IPS-NIHi7 (cell line): ENCODE measurements around the gene GLCE.
"Not testable (repeated sequence)": the region's sequence is repeated elsewhere in the genome, so short reads cannot be mapped to it uniquely, and the experiment has no call there.

Experiments used
- DNase-seq: peaks from one replicate; pipeline ENCODE4 v3.0.0; 2012; ENCODE audit warnings: mixed read lengths; ENCODE audit errors: extremely low spot score

The GLCE gene

DNA sequence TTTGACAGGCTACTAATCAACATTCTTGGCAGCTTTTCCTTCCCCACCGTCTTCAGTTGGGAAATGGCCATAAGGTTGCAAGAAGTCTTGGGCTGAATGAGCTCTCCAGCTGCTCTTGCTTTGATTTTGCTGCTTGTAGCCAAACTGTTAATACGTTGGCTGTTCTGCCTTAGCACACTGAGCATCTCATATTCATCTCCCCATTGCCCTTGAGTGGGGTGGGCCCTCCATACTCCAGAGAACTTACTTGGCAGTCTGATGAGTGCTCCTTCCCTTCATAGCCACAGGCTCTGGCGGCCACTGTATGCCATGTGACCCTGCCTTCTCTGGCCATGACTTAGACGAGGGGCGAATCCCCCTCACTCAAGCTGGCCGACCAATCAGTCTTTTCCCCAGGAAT lies 112.5 kb downstream of the GLCE start:
- DNase-seq, result no peak

DNA sequence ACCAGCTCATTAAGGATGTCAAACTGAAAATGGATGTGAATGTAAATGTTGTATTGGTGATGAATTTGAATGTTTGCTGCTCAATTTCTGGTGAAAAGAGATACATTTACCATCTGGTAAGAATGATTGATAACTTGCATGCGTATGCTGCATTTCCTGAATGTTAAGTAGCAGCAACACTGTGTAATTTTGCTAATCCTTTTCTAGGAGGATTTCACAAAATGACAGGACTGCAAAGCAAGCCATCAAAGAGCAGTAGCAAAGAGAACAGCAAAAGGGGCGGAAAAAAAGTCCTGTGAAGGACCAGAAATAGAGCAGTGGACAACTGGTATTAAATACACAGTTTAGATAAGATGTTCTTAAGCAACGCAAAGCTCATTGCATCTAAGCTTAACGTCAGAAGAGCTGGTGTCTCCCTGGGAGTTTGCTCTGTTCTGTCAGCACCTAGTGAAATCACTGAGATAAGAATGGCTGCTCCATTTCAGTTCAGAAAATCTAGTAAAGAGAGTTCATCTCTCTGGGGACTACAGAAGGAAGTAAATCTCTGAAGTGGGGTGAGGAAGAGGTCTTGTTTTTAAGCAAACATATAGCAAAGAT lies 114.7 kb downstream of the GLCE start:
- no peak for DNase-seq

DNA sequence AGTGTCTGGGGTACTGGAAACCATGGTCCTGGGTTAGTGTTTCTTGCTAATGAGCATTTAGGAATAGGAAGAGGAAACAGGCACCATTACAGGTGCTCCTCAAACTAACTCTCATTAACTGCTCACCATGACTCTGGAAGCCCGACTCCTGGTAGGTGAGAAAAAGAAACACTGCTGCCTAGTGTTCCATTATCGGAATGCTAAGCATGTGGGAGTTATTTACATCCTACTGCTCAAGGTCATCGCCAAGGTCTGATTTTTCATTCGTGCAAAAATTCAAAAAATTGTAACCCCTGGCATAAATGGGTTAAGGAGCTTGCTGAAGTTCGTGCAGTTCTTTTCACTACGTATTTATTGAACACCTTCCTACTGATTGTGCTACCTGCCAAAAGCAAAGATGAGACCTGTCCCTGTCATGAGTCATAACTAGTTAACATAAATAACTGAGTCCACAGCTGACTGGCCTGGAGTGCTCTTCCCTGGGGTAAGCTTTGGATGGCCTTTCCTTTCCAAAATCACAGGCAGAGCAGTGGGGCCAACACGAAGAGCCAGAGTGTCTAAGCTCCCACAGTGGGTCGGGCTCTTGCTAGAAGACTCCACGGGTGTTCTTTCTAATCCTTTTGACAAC lies 115.6 kb downstream of the GLCE start:
- DNase-seq, result no peak

DNA sequence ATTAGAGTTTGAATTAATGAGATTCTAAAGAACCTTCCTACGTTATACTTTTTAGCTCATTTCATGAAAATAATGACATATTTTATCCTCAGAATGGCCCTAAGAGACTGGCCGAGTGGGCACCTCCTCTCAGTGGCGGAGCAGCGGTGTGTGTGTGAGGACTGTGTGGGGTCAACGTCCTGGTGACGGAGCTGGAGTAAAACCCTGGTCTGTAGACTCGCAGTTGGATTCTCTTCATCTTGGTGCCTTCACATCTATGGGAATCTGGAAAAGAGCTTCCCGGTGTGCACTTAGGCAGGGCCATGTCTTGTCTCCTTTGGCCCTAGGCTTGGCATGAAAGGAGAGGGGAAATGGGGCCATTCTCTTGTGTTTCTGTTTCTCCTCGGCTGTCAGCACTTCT lies 116.9 kb downstream of the GLCE start:
- no peak for DNase-seq

DNA sequence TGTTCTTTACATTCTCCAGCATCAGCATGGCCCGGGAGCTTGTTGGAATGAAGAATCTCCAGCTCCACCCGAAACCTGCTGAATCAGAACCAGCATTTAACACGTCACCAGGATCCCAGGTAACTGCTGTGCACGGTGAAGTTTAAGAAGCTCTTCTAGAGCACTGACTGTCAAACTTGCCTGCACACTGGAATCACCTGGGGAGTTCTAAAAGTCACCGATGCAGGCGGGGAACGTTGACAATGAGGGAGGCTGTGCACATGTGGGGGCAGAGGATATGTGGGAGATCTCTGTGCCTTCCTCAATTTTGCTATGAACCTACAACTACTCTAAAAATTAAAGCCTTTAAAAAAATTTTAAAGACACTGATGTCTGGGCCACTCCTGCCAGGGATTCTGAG lies 119.2 kb downstream of the GLCE start:
- DNase-seq, result no peak

DNA sequence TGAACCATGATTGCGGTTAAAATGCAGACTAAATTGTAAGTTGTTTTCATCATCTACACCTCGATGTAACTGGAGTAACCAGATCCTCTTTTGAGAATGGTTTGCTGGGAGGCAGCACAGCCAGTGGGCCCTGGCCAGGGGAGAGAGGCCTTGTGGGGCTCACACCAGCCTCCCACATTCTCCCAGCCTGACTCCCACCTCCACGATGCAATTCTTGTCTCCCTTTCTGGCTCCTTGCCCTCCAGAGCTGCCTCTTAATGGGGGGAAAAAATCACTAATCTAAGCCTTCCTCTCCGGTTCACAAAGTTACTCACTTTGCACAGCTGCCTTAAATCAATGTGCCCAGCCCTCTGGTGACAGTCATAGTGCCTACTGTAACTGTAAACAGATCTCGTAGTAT lies 120.3 kb downstream of the GLCE start:
- DNase-seq, result no peak

DNA sequence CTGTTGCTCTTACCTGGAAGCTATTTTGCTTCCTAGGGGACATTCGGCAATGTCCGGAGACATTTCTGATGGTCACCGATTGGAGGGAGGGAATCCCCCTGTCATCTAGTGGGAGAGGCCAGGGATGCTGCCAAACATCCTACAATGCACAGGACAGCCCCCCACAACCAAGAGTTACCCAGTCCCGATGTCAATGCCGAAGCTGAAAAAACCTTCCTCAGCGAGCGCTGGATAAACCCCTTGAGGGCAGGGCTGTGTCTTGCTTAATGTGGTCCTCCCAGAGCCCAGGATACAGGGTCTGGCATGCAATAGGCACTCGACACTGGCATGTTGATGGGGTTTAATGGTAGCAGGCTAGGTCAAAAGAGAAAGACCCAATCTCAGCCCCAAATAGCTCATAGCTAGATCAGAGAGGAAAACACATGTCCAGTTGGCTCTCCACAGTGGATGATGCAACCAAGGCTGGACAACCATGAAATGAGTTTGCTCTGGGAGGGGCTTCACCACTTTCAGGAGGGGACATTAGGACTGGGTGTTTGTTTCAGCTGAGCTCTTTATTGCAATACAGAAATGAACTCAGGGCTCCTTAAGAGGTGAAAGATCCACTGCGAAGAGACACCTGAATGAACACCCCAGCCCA lies 121.8 kb downstream of the GLCE start:
- no peak for DNase-seq

DNA sequence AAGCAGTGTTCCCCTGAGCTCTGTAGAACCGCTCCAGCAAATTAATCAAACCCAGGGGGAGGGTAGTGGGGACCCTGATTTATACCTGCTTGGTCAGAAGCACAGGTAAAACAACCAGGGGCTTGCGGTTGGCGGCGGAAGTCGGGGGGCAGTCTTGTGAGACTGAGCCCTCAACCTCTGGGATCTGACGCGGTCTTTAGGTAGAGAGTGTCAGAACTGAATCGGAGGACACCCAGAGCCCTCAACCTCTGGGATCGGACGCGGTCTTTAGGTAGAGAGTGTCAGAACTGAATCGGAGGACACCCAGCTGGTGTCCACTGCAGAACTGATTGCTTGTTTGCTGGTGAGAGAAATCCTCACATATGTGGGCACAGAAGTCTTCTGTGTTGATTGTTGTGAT lies 125.4 kb downstream of the GLCE start:
- DNase-seq, result no peak

DNA sequence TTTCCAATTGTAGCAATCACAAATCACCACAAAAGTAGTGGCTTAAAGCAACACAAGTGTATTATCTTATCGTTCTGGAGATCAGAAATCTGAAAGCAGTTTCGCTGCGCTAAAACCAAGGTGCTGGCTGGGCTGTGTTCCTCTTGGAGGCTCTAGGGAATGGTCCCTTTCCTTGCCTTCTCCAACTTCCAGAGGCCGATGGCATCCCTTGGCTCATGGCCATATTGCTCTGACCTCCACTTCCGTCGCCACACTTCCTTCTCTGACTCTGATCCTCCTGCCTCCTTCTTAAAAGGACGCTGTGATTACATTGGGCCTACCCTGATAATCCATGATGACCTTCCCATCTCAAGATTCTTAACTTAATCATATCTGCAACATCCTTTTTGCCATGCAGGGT lies 127.6 kb downstream of the GLCE start:
- DNase-seq, result no peak

DNA sequence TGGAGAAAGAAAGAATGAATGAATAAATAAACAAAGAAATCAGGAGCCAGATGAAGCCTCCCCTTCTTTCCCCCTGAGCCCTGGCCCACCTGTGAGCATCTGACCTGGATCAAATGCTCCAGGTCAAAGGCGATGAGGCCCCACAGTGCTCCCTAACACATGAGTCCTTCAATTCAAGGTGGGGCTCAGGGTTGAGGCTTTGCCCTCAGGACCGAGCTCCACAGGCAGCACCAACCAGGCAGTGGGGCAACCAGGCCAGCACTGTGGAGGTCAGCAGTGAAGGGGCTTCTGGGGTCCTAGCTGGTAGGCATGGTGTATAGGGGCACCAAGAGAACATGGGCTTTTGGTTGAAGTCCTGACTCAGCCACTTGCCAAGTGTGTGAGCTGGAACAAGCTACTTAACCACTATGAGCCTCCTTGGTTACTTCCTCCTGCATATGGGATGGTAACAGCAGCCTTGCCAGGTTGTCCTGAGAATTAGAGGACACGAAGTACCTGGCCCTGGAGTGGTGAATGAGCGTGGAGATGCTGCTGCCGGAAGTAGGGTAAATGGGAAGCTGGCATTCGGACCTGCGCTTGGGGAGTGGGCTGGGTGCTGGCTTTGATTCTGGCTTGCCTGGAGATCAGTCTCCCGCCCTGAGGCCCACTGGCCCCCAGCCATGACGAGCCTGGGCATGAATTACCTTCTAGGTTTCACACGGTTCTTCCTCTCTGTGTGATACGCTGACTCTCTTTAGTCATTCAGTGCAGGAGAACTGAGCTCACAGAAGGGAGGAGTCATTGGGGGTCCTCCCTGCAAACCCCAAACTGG lies 128.3 kb downstream of the GLCE start:
- no peak for DNase-seq

DNA sequence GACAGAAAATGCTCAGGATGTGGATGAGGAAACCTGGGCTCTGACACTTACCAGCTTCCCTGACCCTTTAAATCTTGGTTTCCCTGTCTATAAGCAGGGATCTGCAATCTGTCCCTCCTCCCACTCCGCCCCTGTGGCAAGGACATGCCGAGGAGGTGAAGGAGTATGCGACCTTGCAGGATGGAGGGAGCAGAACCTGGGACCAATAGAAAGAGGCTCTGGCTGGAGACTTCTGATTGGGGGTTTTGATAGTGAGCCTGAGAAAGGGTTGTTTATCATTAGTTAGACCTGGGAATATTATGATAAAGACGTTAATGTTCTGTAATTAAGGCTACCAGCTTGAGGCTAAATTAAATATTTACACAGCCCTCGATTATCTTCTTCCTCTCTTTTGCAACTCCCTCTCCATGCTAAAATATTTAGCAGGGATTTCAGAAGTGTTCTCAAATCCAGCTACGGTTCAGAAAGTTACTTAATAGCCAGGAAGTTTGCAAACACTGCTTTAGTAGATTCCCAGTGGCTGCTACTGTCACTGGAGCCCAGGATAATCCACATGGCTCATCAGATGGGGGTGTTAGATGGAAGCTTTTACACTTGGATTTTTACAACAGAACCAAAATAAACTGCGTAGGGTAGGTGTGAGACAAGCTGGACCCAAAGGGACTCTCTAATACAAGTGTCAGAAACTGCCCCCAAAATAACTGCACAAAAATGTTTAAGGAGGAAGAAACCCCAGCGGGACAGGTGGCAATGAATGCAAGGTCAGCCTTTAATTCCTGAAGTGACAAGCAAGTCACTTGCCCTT lies 129.1 kb downstream of the GLCE start:
- no peak for DNase-seq

DNA sequence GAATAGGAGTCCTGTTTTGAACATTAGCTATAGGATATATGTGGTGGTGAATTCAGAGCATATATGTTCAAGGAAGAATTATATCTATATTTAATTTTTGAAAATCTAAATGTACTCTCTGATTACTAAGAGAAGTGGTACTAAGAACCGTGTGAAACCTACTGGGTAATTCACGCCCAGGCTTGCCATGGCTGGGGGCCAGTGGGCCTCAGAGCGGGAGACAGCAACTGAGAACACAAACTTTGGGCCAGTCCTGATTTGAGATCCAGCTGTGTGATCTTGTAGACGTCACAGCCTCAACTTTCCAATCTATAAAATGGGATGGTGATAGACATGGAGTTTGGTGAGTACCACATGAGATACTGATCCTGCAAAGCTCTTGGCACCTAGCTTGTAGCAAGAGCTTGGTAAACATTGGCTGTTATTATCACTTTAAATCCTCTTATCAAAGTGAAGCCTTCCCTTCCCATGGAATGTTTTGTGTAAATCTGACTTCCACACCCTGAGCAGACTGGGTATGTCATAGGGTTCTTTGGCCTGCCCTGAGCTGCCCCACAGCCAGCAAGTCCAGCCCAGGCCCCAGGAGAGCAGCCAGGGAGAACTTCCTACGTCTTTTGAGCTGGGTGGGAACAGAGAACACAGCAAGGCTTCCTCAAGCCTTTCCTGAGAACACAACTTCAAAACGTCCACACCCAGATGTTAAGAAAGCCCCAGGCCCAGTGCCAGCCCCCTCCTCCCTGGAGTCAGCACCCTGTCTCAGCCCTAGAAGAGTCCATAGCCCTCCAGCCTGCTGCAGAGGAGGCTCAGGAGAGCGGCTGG lies 130.1 kb downstream of the GLCE start:
- DNase-seq, result no peak

DNA sequence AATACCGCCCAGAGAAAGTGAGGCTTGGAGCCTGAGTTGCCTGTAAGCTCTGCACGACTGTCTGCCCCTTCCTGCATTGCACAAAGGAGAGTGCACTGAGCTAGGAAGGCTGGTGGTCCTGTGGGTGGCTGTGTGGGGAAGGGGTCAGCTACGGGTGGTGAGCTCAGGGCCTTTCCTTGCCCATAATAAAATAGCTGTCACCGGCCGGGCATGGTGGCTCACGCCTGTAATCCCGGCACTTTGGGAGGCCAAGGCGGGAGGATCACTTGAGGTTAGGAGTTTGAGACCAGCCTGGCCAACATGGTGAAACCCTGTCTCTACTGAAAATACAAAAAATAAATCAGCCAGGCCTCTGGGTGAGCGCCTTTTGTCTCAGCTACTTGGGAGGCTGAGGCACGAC lies 131.2 kb downstream of the GLCE start:
- not testable (repeated sequence) for DNase-seq

DNA sequence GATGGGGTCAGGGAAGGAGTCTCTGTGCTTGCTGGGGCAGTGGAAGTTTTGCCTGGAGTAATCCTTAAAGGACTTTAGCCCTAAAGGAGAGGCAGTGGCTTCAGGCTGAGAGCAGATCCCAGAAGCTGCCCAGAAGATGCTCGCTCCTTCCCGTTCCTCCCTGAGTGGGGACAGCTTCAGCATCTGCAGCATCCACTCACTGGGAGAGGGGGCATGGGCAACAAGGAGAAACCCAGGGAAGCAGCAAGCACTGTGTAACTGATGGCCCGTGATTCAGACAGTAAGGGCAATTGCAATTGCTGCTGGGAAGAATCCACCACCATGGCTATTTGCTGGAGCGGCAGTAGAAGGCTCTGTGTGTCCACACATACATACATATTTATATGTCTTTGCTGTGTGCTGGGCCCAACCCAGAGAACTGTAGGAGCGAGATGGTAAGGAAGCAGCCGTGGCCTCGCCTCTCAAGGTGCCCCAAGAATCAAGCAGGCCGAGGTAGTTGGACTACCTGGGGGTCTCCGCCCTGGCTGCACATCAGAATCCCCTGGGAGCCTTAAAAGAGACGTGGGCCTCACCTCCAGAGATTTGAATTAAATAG lies 132.5 kb downstream of the GLCE start:
- no peak for DNase-seq

DNA sequence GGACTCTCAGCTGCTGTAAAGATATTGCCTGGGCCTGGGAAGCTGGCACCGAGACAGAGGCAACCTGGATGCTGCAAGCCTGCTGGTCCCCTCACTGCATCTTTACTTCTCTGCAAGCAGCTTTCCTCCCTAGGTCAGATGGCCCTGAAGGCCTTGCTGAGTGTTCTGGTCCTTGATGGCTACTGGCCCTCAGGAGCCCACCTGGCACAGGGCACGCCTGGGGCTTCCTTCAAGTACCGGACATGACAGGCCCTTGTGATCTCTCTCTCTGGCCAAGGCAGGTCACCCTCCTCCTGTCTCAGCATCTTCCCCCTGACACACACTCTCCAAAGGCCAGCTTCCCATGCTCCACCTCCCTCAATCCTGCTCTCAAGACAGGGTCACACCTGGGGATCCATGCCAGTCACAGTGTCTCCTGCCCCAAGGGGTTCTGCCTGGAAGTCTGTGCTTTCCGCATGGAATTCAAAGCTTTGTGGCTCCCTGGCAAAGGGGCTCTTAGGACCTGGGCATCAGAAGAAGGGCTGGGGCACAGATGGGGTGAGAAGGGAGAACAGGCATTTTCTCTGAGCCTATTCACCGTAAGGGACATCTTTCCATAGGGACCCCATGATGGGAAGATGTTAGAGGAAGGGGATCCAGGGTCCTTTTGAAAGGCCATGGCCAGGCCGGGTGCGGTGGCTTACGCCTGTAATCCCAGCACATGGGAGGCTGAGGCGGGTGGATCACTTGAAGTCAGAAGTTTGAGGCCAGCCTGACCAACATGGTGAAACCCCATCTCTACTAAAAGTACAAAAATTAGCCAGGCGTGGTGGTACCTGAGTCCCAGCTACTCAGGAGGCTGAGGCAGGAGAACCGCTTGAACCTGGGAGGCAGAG lies 133.5 kb downstream of the GLCE start:
- DNase-seq, result no peak

DNA sequence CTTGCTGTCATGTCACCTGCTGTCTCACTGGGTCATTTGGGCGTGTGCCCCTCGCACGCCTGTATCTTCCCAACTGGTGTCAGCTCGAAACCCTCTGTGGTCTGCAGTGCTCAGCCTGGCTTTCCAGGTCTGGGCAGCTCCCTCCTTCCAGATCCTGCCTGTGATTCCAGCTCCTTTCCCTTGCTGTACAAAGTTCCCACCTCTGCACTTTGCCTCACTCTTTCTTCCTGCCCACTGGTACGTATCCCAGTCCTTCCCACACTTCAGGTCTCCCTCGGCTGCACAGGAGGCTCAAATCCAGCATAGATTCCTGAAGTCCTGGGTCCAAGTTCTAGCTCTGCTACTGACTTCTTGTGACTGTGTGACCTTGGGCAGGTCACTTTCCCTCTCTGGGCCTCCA lies 136.2 kb downstream of the GLCE start:
- no peak for DNase-seq

DNA sequence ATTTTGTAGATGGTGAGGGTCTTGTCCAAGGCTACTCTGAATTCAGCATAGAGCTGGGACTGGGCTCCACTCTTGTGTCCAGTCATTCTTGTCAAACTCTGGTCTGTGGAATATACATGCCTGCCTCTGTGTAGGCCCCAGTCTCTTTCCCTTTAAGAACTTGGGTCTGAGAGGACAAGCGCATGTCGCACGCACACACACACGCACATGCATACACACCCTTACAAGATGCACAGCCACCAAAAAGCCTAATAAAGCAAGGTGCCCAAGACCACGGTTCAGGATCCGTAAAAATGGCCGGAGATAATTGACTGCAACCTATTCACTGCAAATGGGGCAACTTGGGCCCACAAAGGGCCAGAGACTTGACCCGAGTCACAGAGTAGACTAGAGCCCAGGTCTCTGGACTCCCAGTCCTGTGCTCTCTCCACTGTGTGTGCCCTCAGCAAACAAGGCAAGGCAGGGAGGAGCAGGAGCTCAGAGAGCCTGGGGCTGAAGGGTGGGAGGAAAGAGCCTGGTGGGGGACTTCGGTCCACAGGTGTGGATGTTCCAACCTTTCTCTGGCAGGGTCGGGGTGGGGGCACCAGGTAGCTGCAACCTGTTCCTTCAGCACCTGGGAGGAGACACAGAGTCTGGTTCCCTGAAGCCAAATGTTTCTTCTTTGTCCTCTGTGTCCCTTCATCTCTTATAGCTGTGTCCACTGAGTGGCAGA lies 137.4 kb downstream of the GLCE start:
- no peak for DNase-seq

DNA sequence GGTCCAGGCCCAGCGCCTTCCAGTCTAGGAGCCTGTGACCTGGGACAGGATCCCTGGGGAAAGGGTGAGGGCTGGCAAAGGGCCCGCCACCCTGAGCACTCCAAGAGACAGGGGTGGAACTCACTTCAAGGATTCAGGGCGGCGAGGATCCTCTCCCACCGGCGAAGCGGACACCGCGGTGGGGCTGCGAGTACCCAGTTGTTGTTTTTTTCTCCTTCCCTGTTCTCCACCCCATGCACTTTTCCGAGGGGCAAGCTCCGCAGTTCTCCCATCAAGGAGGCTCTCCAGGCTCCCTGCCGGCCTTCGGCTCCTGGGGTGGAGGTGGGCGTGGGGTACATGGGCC lies 137.9 kb downstream of the GLCE start:
- DNase-seq, result no peak
